CD4-positive, alpha-beta T cell treated with Interferon alpha-2 for 1 hour (primary cell): ENCODE measurements around the gene LMNB1.
"Not testable (repeated sequence)": the region's sequence is repeated elsewhere in the genome, so short reads cannot be mapped to it uniquely, and the experiment has no call there.

Experiments used
- DNase-seq, 2 donors: peaks; one replicate each; pipeline ENCODE4 v3.0.0-alpha.2; 2020 to 2022

LMNB1 gene

DNA sequence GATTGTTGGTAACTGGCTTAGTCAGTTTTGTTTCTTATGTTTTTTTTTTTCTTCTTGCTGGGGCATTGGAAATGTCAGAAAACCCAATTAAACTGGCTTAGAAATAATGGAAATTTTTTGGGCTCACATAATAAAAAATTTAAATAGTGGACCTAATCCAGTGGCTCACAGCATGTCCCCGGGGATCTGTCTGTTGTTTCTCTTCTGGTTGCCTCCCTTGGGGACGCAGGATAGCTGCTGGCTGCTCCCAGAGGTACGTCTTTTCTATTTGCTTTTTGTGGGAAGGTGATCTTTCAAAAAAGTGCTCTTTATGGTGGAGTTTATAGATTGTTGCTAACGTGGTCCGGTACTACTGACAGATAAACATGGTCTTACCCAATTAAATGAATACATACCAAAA lies 52.2 kb downstream of the LMNB1 start:
- no peak for DNase-seq

DNA sequence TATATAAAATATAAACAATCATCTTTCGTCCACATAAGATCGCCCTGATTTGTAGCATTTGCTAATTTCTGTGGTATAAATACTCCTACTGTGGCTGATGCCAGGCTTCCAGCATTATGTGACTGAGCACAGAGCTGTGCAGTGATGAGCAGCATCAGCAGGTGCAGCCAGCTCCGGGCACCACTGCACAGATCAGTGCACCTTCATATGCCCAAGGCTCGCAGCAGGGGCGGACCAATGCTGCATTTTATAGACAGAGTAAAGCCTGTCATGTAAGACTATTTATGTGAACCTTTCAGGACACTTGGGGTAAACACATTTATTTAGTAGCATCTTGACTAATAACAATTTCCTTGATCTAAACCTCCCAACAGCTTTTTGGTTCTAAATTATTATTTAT lies 53.1 kb downstream of the LMNB1 start:
- no peak for DNase-seq

GRCh38 chr5:126831156-126831555 lies 54.2 kb downstream of the LMNB1 start:
- DNase-seq: no peak

DNA sequence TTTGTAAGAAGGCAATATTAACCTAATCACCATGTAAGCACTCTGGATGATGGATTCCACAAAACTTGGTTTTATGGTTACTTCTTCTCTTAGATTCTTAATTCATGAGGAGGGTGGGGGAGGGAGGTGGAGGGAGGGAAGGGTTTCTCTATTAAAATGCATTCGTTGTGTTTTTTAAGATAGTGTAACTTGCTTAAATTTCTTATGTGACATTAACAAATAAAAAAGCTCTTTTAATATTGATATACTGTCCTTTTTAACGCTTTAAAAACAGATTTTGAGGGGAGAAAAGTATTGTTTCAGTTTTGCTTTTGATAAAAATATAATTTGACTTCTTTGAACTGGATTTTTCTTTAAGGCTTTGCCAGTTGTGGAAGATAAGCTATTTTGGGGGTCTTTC lies 59.8 kb downstream of the LMNB1 start:
- DNase-seq: no peak

GRCh38 chr5:126837242-126837641 lies 60.3 kb downstream of the LMNB1 start:
- no peak for DNase-seq

DNA sequence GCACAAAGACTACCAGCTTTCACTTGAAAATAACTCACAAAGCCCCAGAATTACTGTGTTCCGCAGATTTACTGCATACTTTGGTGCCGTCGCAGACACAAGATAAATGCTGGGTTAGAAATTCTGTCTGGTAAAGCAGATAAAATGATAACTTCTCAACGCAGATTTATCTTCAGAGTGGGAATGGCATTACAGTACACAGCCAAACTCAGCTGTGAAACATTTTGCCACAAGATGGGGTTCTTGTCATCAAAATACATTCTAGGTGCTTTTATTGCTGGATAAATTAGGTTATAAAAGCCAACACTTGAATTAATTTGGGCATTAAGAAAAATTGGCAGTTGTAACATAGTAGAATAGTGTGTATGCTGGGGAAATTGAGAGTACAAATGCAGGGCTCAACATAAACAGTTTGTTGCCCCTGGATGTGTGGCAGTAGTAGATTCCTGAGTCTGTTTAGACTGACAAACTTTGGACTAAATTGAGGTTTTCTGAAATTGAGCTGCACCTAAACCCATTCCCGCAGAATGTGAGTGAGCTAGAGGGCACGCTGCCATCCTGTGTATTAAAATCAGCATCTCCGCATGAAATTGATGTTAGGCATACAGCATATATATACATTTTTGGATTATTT lies 61.1 kb downstream of the LMNB1 start:
- peak in 1 of 2 donors; percentile 42 for DNase-seq

DNA sequence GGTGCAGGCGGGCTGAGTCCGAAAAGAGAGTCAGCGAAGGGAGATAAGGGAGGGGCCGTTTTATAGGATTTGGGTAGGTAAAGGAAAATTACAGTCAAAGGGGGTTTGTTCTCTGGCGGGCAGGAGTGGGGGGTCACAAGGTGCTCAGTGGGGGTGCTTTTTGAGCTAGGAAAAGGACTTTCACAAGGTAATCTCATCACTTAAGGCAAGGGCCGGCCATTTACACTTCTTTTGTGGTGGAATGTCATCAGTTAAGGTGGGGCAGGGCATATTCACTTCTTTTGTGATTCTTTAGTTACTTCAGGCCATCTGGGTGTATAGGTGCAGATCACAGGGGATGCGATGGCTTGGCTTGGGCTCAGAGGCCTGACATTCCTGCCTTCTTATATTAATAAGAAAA lies 62.5 kb downstream of the LMNB1 start:
- DNase-seq: not testable (repeated sequence)

DNA sequence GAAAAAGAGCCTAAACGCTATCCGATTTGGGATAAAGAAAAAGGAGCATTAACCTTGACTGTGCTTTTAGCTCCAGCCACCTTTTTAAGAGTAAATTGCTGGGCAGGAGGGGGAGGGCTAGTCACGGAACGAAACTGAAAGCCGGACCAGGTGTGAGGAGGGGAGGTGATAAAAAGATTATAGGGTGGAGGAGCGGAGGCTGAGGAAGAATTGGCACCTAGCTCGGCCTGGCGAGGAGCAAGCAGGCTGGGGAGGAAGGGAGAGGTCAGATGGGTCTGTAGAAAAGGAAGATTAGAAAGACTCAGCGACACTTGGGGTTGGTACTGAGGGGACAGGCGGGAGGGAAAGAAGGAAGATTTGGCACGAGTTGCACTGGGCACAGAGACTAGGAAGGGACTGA lies 66.4 kb downstream of the LMNB1 start:
- DNase-seq: not testable (repeated sequence)

- DNase-seq: peak; percentile 40 to 63
Observed at GRCh38 chr5:126845470-126846070, 68.6 kb downstream of the LMNB1 start.

DNA sequence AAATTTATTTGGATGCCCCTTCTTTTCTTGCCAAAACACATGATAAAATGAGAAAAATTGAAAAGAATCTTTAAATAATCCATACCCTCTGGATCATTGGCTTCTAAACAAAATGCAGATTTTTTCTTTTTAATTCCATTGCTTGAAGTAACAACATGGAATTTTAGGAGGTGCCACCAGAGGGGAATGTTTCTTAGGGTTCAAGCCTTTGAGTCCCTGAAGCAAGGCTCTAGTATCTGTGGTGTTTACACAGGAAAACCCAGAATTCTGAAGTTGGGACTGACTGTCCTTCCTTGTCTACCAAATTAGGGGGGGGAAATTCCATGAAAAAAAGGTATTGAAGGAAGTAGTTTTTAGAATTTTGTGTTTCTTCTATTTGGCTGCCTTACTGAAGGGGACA lies 69.4 kb downstream of the LMNB1 start:
- no peak for DNase-seq

- DNase-seq: no peak
Observed at GRCh38 chr5:126846744-126847455, 70.0 kb downstream of the LMNB1 start.

GRCh38 chr5:126847456-126847820 lies 70.5 kb downstream of the LMNB1 start:
- no peak for DNase-seq

- DNase-seq: no peak
Observed at GRCh38 chr5:126847826-126848251, 70.9 kb downstream of the LMNB1 start.

DNA sequence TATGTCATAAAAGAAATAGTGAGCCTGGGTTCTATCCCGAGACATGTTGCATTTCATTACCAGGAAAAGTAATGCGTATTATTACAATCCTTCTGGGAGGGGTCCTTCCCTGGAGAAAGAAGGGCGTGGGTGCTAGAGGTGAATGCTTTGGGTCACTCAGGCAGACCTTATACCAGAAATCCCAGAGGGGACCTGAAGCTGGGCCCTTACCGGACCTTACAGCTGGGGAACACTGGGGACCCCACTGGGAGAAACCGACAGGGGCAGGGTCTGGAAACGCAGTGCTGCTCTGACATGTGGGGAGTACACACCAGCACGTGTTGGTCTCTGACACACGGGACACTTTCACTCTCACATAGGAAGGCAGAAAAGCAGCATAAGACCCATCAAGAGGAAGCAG lies 71.3 kb downstream of the LMNB1 start:
- no peak for DNase-seq

DNA sequence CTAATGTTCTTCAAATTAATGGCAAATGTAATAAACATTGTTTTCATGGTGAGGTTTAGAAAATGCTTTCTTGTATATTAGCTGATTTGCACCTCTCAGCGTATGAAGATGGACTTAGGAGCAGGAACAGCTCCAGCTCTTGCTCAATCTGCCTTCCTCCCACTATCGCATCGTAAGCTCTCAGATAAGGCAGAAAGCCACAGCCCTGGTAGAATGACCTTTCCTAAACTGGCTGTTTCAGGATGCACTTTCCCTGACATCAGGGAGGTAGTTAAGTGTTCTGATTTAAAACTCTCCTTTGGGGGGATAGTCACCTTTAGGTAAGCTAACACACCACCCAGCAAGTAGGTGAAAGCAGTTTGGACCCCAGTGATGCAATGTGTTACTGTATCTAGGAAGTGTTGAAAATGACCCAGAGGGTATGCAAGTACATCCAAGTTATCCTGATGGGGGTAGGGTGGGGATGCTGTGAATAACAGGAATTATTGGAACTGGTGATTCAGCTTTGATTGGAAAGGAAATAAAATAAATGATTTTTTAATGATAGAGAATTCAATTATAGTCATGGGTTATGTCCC lies 72.3 kb downstream of the LMNB1 start:
- DNase-seq: no peak

GRCh38 chr5:126851501-126852011 lies 74.6 kb downstream of the LMNB1 start:
- no peak for DNase-seq

DNA sequence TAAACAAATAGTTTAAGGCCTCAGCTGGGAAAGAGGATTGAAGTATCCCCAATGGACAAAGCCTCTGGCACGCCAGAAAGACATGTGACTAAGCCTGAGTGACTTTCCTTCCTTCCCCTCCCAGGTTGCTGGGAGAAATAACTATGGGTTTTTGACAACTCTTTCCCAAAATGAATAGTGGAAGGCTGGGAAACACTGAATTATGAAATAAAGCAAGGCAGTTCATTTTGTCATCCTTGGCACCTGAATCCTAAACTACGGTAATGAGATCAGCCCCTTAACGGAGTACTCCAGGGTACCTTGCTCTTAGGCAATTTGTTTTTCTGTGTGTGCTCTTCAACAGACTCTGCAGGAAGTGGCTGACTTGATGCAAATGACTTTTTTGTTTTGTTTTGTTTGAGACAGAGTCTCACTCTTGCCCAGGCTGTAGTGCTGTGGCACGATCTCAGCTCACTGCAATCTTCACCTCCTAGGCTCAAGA lies 75.2 kb downstream of the LMNB1 start:
- DNase-seq: peak; percentile 7 to 46

GRCh38 chr5:126852841-126853271 lies 75.9 kb downstream of the LMNB1 start:
- no peak for DNase-seq

GRCh38 chr5:126853541-126854307 lies 76.8 kb downstream of the LMNB1 start:
- peak; percentile 59 to 64 for DNase-seq

GRCh38 chr5:126854526-126855110 lies 77.7 kb downstream of the LMNB1 start:
- no peak for DNase-seq

- no peak for DNase-seq
Observed at GRCh38 chr5:126855266-126855665, 78.3 kb downstream of the LMNB1 start.
